ENCODE data around the gene ASB18. TPM values are rescaled to one million over a fixed set of nuclear protein-coding genes. Genes with fewer than 3 reads are reported as not detected.

Gene ASB18
- total RNA-seq, 1 donor from 2014 or later = not detected

DNA sequence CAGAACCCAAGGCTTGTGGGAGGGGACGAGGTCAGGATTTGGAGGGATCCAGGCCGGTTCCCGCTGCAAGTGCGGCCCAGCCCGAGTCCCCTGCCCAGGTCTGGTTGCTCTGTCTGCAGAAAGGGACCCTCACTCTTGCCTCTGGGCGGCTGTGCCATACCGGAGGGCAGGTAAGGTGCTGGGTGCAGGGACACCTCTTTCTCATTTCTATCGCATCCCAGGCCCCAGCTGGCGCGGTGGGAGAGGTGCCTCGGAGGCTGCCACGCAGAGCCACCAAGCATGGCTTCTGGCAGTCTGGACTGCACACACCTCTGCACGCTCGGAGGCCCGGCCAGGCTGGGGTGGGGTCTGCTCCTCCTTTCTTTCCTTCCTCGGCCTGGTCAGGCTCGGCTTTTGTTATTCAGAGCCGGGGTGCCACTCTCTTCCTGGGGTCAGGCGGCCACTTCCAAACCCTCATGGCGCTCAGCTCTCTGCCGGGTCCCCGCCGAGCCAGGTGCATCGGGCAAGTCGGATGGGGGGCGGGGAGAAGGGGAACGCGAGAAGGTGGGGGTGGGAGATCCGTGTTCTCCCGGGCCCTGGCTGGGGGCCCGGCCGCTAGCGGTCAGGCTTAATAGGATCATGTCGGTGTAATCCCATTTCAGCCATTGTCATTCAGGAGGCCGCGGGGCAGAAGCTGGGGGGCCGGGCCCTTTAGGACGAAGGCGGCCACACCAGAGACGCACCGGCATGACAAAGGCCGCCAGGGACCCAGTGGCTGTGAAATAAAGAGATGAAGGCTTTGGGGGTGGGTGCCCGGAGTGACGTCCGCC lies 105.0 kb downstream of the ASB18 start:
- no peak for DNase-seq
- H3K4me3 Mint-ChIP-seq (ENCODE audit: unreplicated experiment) = no peak overlapping the region
- no peaks in the 10 kb centered on the region for H3K36me3 Mint-ChIP-seq (ENCODE audit: unreplicated experiment)
- peaks cover 9% of the 10 kb centered on the region for H3K27me3 Mint-ChIP-seq (ENCODE audit: unreplicated experiment)
- TF ChIP-seq, protein P1, sequence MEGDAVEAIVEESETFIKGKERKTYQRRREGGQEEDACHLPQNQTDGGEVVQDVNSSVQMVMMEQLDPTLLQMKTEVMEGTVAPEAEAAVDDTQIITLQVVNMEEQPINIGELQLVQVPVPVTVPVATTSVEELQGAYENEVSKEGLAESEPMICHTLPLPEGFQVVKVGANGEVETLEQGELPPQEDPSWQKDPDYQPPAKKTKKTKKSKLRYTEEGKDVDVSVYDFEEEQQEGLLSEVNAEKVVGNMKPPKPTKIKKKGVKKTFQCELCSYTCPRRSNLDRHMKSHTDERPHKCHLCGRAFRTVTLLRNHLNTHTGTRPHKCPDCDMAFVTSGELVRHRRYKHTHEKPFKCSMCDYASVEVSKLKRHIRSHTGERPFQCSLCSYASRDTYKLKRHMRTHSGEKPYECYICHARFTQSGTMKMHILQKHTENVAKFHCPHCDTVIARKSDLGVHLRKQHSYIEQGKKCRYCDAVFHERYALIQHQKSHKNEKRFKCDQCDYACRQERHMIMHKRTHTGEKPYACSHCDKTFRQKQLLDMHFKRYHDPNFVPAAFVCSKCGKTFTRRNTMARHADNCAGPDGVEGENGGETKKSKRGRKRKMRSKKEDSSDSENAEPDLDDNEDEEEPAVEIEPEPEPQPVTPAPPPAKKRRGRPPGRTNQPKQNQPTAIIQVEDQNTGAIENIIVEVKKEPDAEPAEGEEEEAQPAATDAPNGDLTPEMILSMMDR (IDR thresholded peaks at IDR 0.05; ENCODE audit: partially characterized antibody, unreplicated experiment) = no peak
- no peak overlapping the region for H3K27ac Mint-ChIP-seq (ENCODE audit: unreplicated experiment)
- peaks cover 10% of the 10 kb centered on the region for H3K4me1 Mint-ChIP-seq (ENCODE audit: low read depth, unreplicated experiment)
- peaks cover 2% of the 10 kb centered on the region for H3K9me3 Mint-ChIP-seq (ENCODE audit: unreplicated experiment)

DNA sequence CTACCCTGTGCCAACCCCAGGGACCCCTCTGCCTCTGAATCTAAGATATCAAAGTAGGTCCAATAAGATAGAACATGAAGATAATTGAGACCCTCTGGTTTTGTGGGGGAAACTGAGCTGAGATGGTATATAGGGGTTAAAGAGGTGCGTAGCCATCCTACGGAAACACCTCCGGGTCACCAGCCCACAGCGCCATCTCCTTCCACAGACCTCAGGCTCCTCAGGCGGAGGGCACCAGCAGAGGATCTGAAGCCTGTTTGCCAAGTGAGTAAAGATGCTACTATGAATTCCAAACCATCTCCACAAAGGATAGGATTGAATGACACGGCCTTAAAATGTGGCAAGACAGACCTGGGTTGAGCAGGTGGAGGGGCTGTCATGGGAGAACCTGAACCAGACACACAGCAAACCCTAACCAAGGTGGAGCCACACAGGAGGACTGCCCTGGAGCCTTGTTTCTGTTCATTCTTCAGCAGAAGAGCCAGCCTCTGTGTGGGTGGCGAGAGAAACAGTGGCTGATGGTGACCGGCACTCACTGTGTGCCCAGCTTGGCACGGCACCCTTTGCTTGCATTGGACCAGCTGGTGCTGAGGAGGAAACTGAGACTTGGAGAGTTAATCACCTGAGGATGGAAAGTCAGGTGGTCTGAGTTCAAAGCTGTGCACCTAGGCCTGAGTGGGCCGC lies 106.2 kb downstream of the ASB18 start:
- Mint-ChIP-seq H3K4me3 (ENCODE audit: unreplicated experiment) (no peak overlapping the region), H3K27me3 (ENCODE audit: unreplicated experiment) (peaks cover 13% of the 10 kb centered on the region), H3K36me3 (ENCODE audit: unreplicated experiment) (peaks cover 8% of the 10 kb centered on the region), H3K27ac (ENCODE audit: unreplicated experiment) (no peak overlapping the region), H3K9me3 (ENCODE audit: unreplicated experiment) (peaks cover 6% of the 10 kb centered on the region), H3K4me1 (ENCODE audit: low read depth, unreplicated experiment) (peaks cover 10% of the 10 kb centered on the region)
- TF ChIP-seq, protein P1 (IDR thresholded peaks at IDR 0.05; ENCODE audit: partially characterized antibody, unreplicated experiment) = no peak
- no peak for DNase-seq

GRCh38 chr2:236157366-236157765 lies 106.8 kb downstream of the ASB18 start:
- DNase-seq = no peak
- H3K36me3 Mint-ChIP-seq (ENCODE audit: unreplicated experiment) = peaks cover 13% of the 10 kb centered on the region
- H3K27ac Mint-ChIP-seq (ENCODE audit: unreplicated experiment) = no peak overlapping the region
- TF ChIP-seq, protein P1 (IDR thresholded peaks at IDR 0.05; ENCODE audit: partially characterized antibody, unreplicated experiment) = no peak
- H3K4me3 Mint-ChIP-seq (ENCODE audit: unreplicated experiment) = no peak overlapping the region
- peaks cover 13% of the 10 kb centered on the region for H3K27me3 Mint-ChIP-seq (ENCODE audit: unreplicated experiment)
- peaks cover 11% of the 10 kb centered on the region for H3K9me3 Mint-ChIP-seq (ENCODE audit: unreplicated experiment)
- H3K4me1 Mint-ChIP-seq (ENCODE audit: low read depth, unreplicated experiment) = peaks cover 8% of the 10 kb centered on the region

GRCh38 chr2:236156860-236157194 lies 107.4 kb downstream of the ASB18 start:
- Mint-ChIP-seq H3K4me3 (ENCODE audit: unreplicated experiment) (no peak overlapping the region), H3K36me3 (ENCODE audit: unreplicated experiment) (peaks cover 13% of the 10 kb centered on the region), H3K27ac (ENCODE audit: unreplicated experiment) (no peak overlapping the region), H3K27me3 (ENCODE audit: unreplicated experiment) (peaks cover 10% of the 10 kb centered on the region), H3K4me1 (ENCODE audit: low read depth, unreplicated experiment) (peaks cover 8% of the 10 kb centered on the region), H3K9me3 (ENCODE audit: unreplicated experiment) (peaks cover 12% of the 10 kb centered on the region)
- no peak for DNase-seq
- TF ChIP-seq, protein P1 (IDR thresholded peaks at IDR 0.05; ENCODE audit: partially characterized antibody, unreplicated experiment) = no peak

All from glutamatergic neuron (in vitro differentiated cells).